WTC11 (cell line): ENCODE data around the gene PHF21B. TPM values are rescaled to one million over a fixed set of nuclear protein-coding genes. Genes with fewer than 3 reads are reported as not detected.
A peak's percentile ranks its signal among the peaks of the same experiment; 100 is the strongest.

ENCODE experiments used
- ATAC-seq: fragments of 200-7000 bp; cut with Tn5 transposase; 2 replicates; pipeline ENCODE4 v1.10.0; 2021; ENCODE audit warnings: mild to moderate bottlenecking, moderate library complexity
- Bru-seq: library from RNA; stranded (reverse); fragments of 400-500 nt; gene quantifications from one replicate; lab custom pipeline; 2021; lab: Mats Ljungman, UMichigan
- CTCF ChIA-PET: fragments of 300-600 bp; sonication (Branson Sonifier 250); formaldehyde crosslinking; loops from one replicate; lab custom pipeline; 2021; ENCODE audit warnings: antibody characterized with exemption; lab: Charles Lee
- POLR2A ChIA-PET: fragments of 350-600 bp; sonication (Branson Sonifier 250); formaldehyde crosslinking; loops from one replicate; lab custom pipeline; 2021; ENCODE audit warnings: antibody characterized with exemption; lab: Charles Lee
- DNase-seq: peaks from one replicate; pipeline ENCODE4 v3.0.0; 2021; ENCODE audit warnings: low spot score
- H3K27ac Mint-ChIP-seq: 2 replicates; pipeline ENCODE4 v1.8.0; 2021; ENCODE audit warnings: mixed read lengths
- H3K27me3 Mint-ChIP-seq: 2 replicates; pipeline ENCODE4 v1.8.0; 2021; ENCODE audit warnings: low read depth, mild to moderate bottlenecking, moderate library complexity, mixed read lengths
- H3K36me3 Mint-ChIP-seq: 2 replicates; pipeline ENCODE4 v1.8.0; 2021; ENCODE audit warnings: mixed read lengths
- H3K4me1 Mint-ChIP-seq: 2 replicates; pipeline ENCODE4 v1.8.0; 2022; ENCODE audit warnings: mixed read lengths
- H3K4me3 Mint-ChIP-seq: 2 replicates; pipeline ENCODE4 v1.8.0; 2021; ENCODE audit warnings: mild to moderate bottlenecking, moderate library complexity, mixed read lengths
- H3K9me3 Mint-ChIP-seq: 2 replicates; pipeline ENCODE4 v1.8.0; 2021; ENCODE audit warnings: mixed read lengths
- HMGA2 ChIP-seq: fragments of 250-450 bp; sonication (Bioruptor Pico); IDR thresholded peaks from 2 replicates; pipeline ENCODE4 v1.4.0; 2021; ENCODE audit warnings: mild to moderate bottlenecking, moderate library complexity
- JUN ChIP-seq: sonication (generic); formaldehyde crosslinking; IDR thresholded peaks from 2 replicates; pipeline ENCODE4 v1.8.0; 2023; ENCODE audit warnings: mild to moderate bottlenecking, missing genetic modification reagents
- KAT7 ChIP-seq: sonication (generic); formaldehyde crosslinking; IDR thresholded peaks from 2 replicates; pipeline ENCODE4 v1.8.1; 2023; ENCODE audit warnings: missing genetic modification reagents, mild to moderate bottlenecking, borderline replicate concordance
- MXD4 ChIP-seq: fragments of 250-450 bp; sonication (Bioruptor Pico); IDR thresholded peaks from 2 replicates; pipeline ENCODE4 v1.8.0; 2021; ENCODE audit warnings: mild to moderate bottlenecking, moderate library complexity, borderline replicate concordance
- ZNF219 ChIP-seq: sonication (generic); formaldehyde crosslinking; IDR thresholded peaks from 2 replicates; pipeline ENCODE4 v1.8.0; 2023; ENCODE audit warnings: missing genetic modification reagents, mild to moderate bottlenecking, borderline replicate concordance
- ZNF232 ChIP-seq: sonication (generic); formaldehyde crosslinking; IDR thresholded peaks from 2 replicates; pipeline ENCODE4 v1.8.0; 2022; ENCODE audit warnings: mild to moderate bottlenecking, missing genetic modification reagents
- long read RNA-seq, 3 experiments: library from RNA in 1 of 3; library from capped mRNA in 1 of 3; library from polyadenylated mRNA in 1 of 3; unstranded in 2 of 3; stranded (forward) in 1 of 3; transcript quantifications; one replicate each; pipeline ENCODE4 v2.0.0, GENCODE V29; 2021
- total RNA-seq: library from RNA; stranded (reverse); gene quantifications from 3 replicates; pipeline ENCODE4 v1.2.3, GENCODE V29; 2021
- TF ChIP-seq, protein P1 (sequence below): fragments of 250-450 bp; sonication (Bioruptor Pico); IDR thresholded peaks from 2 replicates; pipeline ENCODE4 v1.9.0; 2021; ENCODE audit warnings: moderate library complexity, mild to moderate bottlenecking, inconsistent platforms, borderline replicate concordance
- TF ChIP-seq, protein P2 (sequence below): sonication (generic); formaldehyde crosslinking; IDR thresholded peaks from 2 replicates; pipeline ENCODE4 v1.8.0; 2023; ENCODE audit warnings: missing genetic modification reagents, mild to moderate bottlenecking, borderline replicate concordance
- TF ChIP-seq, protein P3 (sequence below): sonication (generic); formaldehyde crosslinking; IDR thresholded peaks from 2 replicates; pipeline ENCODE4 v1.8.0; 2022; ENCODE audit warnings: mild to moderate bottlenecking, missing genetic modification reagents
- TF ChIP-seq, protein P4 (sequence below): fragments of 250-450 bp; sonication (Bioruptor Pico); IDR thresholded peaks from 2 replicates; pipeline ENCODE4 v2.1.2; 2022; ENCODE audit warnings: mild to moderate bottlenecking, moderate library complexity
- TF ChIP-seq, protein P5 (sequence below): sonication (generic); formaldehyde crosslinking; IDR thresholded peaks from 2 replicates; pipeline ENCODE4 v1.8.0; 2022; ENCODE audit warnings: missing genetic modification reagents
- TF ChIP-seq, protein P6 (sequence below): fragments of 250-450 bp; sonication (Bioruptor Pico); IDR thresholded peaks from 2 replicates; pipeline ENCODE4 v1.9.0; 2021; ENCODE audit warnings: mild to moderate bottlenecking
- TF ChIP-seq, protein P7 (sequence below): sonication (generic); formaldehyde crosslinking; IDR thresholded peaks from 2 replicates; pipeline ENCODE4 v1.8.1; 2023; ENCODE audit warnings: mild to moderate bottlenecking, moderate library complexity, missing genetic modification reagents

PHF21B gene
- total RNA-seq (90.6 to 107 TPM (median 92.5 TPM) in 3 replicates), Bru-seq, nascent RNA (percentile 96 among the genes with signal in this experiment)
- long read RNA-seq, experiment 1, partial matches to known transcripts = 13 of 111 reads
- long read RNA-seq, experiment 1, other reads (novel, unspliced or antisense) = 96 of 111 reads
- long read RNA-seq, experiment 2, partial matches to known transcripts = 12 of 51 reads
- long read RNA-seq, experiment 2, other reads (novel, unspliced or antisense) = 39 of 51 reads
- long read RNA-seq, experiment 3 = 0 reads

DNA sequence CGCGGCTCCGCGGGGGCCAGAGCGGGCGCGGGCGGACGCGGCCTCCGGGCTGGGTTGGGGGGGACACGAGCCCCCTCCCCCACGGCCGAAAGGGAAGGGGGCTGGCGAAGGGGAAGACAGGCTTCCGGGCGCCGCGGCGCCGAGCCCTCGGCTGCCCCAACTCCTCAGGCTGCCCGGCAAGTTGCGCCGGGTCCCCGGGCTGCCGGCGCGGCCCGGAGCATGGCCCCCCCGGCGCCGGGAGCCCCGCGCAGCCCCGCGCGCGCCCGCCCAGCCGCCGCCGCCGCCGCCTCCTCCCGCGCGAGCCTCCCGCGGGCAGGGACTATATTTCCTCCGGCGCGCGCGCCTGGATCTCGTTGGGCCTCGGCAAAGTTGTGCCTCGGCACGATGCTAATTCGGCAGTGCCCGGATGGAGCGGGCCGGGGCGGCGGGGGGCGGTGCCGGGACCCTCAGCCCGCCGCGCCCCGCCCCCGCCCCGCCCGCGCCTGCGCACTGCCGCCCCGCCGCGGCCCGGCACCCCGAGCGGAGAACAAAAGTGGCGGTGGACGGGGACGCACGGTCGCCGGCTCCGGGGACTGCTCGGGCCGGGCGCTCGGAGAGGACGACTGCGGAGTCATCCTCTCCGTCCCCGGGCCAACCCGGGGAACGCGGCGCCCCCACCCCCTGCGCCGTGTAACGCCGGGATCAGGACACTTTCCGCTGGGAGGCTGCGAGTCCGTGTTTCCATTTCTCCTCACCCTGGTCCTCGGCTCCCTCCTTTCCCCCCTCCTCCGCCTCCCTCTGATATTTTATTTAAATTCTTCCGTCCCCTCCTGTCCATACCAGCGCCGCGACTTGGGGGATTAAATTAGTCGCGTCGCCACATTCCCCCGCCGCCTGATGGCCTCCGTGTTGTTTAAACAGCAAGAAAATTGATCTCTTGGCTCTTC is at the start of gene PHF21B:
TSS of gene PHF21B (minus strand) at position 400 of the 926 bp plus-strand sequence. CDS start 456 bp downstream, outside the sequence.
- ATAC-seq = peak; percentile 24
- Mint-ChIP-seq H3K4me3 (peak within 1 kb of the TSS; percentile 95), H3K27me3 (peaks cover 9% of the 10 kb centered on the region), H3K9me3 (no peaks in the 10 kb centered on the region), H3K36me3 (peaks cover 18% of the 10 kb centered on the region), H3K4me1 (peaks cover 40% of the 10 kb centered on the region), H3K27ac (peak within 1 kb of the TSS; percentile 97)
- TF ChIP-seq JUN (CRISPR knock-in tag) (no peak; the same call in 1 of the 2 replicates), HMGA2 (CRISPR knock-in tag) (no peak), KAT7 (CRISPR knock-in tag) (peak; percentile 17; the same call in 1 of the 2 replicates), MXD4 (CRISPR knock-in tag) (no peak), ZNF219 (CRISPR knock-in tag) (0 out of 2 replicates have a peak, but pooled peaks have one; percentile 46), ZNF232 (CRISPR knock-in tag) (no peak)
- TF ChIP-seq, protein P1, sequence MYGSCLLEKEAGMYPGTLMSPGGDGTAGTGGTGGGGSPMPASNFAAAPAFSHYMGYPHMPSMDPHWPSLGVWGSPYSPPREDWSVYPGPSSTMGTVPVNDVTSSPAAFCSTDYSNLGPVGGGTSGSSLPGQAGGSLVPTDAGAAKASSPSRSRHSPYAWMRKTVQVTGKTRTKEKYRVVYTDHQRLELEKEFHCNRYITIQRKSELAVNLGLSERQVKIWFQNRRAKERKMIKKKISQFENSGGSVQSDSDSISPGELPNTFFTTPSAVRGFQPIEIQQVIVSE (CRISPR knock-in tag) = no peak
- TF ChIP-seq, protein P2, sequence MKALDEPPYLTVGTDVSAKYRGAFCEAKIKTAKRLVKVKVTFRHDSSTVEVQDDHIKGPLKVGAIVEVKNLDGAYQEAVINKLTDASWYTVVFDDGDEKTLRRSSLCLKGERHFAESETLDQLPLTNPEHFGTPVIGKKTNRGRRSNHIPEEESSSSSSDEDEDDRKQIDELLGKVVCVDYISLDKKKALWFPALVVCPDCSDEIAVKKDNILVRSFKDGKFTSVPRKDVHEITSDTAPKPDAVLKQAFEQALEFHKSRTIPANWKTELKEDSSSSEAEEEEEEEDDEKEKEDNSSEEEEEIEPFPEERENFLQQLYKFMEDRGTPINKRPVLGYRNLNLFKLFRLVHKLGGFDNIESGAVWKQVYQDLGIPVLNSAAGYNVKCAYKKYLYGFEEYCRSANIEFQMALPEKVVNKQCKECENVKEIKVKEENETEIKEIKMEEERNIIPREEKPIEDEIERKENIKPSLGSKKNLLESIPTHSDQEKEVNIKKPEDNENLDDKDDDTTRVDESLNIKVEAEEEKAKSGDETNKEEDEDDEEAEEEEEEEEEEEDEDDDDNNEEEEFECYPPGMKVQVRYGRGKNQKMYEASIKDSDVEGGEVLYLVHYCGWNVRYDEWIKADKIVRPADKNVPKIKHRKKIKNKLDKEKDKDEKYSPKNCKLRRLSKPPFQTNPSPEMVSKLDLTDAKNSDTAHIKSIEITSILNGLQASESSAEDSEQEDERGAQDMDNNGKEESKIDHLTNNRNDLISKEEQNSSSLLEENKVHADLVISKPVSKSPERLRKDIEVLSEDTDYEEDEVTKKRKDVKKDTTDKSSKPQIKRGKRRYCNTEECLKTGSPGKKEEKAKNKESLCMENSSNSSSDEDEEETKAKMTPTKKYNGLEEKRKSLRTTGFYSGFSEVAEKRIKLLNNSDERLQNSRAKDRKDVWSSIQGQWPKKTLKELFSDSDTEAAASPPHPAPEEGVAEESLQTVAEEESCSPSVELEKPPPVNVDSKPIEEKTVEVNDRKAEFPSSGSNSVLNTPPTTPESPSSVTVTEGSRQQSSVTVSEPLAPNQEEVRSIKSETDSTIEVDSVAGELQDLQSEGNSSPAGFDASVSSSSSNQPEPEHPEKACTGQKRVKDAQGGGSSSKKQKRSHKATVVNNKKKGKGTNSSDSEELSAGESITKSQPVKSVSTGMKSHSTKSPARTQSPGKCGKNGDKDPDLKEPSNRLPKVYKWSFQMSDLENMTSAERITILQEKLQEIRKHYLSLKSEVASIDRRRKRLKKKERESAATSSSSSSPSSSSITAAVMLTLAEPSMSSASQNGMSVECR (CRISPR knock-in tag) = 0 out of 2 replicates have a peak, but pooled peaks have one; percentile 32
- TF ChIP-seq, protein P3, sequence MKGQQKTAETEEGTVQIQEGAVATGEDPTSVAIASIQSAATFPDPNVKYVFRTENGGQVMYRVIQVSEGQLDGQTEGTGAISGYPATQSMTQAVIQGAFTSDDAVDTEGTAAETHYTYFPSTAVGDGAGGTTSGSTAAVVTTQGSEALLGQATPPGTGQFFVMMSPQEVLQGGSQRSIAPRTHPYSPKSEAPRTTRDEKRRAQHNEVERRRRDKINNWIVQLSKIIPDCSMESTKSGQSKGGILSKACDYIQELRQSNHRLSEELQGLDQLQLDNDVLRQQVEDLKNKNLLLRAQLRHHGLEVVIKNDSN (CRISPR knock-in tag) = peak; percentile 53
- TF ChIP-seq, protein P4, sequence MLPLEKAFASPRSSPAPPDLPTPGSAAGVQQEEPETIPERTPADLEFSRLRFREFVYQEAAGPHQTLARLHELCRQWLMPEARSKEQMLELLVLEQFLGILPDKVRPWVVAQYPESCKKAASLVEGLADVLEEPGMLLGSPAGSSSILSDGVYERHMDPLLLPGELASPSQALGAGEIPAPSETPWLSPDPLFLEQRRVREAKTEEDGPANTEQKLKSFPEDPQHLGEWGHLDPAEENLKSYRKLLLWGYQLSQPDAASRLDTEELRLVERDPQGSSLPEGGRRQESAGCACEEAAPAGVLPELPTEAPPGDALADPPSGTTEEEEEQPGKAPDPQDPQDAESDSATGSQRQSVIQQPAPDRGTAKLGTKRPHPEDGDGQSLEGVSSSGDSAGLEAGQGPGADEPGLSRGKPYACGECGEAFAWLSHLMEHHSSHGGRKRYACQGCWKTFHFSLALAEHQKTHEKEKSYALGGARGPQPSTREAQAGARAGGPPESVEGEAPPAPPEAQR (CRISPR knock-in tag) = no peak
- TF ChIP-seq, protein P5, sequence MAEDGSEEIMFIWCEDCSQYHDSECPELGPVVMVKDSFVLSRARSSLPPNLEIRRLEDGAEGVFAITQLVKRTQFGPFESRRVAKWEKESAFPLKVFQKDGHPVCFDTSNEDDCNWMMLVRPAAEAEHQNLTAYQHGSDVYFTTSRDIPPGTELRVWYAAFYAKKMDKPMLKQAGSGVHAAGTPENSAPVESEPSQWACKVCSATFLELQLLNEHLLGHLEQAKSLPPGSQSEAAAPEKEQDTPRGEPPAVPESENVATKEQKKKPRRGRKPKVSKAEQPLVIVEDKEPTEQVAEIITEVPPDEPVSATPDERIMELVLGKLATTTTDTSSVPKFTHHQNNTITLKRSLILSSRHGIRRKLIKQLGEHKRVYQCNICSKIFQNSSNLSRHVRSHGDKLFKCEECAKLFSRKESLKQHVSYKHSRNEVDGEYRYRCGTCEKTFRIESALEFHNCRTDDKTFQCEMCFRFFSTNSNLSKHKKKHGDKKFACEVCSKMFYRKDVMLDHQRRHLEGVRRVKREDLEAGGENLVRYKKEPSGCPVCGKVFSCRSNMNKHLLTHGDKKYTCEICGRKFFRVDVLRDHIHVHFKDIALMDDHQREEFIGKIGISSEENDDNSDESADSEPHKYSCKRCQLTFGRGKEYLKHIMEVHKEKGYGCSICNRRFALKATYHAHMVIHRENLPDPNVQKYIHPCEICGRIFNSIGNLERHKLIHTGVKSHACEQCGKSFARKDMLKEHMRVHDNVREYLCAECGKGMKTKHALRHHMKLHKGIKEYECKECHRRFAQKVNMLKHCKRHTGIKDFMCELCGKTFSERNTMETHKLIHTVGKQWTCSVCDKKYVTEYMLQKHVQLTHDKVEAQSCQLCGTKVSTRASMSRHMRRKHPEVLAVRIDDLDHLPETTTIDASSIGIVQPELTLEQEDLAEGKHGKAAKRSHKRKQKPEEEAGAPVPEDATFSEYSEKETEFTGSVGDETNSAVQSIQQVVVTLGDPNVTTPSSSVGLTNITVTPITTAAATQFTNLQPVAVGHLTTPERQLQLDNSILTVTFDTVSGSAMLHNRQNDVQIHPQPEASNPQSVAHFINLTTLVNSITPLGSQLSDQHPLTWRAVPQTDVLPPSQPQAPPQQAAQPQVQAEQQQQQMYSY (CRISPR knock-in tag) = peak; percentile 73
- TF ChIP-seq, protein P6, sequence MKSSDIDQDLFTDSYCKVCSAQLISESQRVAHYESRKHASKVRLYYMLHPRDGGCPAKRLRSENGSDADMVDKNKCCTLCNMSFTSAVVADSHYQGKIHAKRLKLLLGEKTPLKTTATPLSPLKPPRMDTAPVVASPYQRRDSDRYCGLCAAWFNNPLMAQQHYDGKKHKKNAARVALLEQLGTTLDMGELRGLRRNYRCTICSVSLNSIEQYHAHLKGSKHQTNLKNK = no peak
- TF ChIP-seq, protein P7, sequence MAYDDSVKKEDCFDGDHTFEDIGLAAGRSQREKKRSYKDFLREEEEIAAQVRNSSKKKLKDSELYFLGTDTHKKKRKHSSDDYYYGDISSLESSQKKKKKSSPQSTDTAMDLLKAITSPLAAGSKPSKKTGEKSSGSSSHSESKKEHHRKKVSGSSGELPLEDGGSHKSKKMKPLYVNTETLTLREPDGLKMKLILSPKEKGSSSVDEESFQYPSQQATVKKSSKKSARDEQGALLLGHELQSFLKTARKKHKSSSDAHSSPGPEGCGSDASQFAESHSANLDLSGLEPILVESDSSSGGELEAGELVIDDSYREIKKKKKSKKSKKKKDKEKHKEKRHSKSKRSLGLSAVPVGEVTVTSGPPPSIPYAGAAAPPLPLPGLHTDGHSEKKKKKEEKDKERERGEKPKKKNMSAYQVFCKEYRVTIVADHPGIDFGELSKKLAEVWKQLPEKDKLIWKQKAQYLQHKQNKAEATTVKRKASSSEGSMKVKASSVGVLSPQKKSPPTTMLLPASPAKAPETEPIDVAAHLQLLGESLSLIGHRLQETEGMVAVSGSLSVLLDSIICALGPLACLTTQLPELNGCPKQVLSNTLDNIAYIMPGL (CRISPR knock-in tag) = 0 out of 2 replicates have a peak, but pooled peaks have one; percentile 52
- POLR2A ChIA-PET = interaction anchor here (3.6 kb wide), 1 partner anchor 16 kb away, joined by 17 read pairs; no protein-coding TSS in a partner anchor
- DNase-seq = peak; percentile 86
- CTCF ChIA-PET = interaction anchor here (0.6 kb wide), 1 partner anchor 72 kb away, joined by 3 read pairs; no protein-coding TSS in a partner anchor
